Loucy (cell line): ENCODE data around the gene ZNF394.
"Not testable (repeated sequence)": the region's sequence is repeated elsewhere in the genome, so short reads cannot be mapped to it uniquely, and the experiment has no call there.

Experiments
- H2AFZ ChIP-seq: fragments of 200-600 bp; sonication (generic); 2 replicates; pipeline ENCODE4 v1.6.0; 2016; ENCODE audit warnings: antibody characterized with exemption, mild to moderate bottlenecking, low read length, moderate library complexity
- H3F3A ChIP-seq: fragments of 200-600 bp; 2 replicates; pipeline ENCODE4 v1.6.0; 2016; ENCODE audit warnings: antibody characterized with exemption, low read depth, mild to moderate bottlenecking
- H3K27me3 ChIP-seq: fragments of 200-600 bp; sonication (generic); 2 replicates; pipeline ENCODE4 v1.6.1; 2014; ENCODE audit warnings: low read length, mild to moderate bottlenecking; ENCODE audit not compliant: insufficient read depth, poor library complexity, severe bottlenecking
- H3K36me3 ChIP-seq: fragments of 200-600 bp; sonication (generic); 2 replicates; pipeline ENCODE4 v1.6.1; 2016; ENCODE audit warnings: low read length; ENCODE audit not compliant: insufficient read depth
- H3K4me1 ChIP-seq: fragments of 200-600 bp; sonication (generic); 2 replicates; pipeline ENCODE4 v1.5.1; 2014; ENCODE audit warnings: low read length, mild to moderate bottlenecking; ENCODE audit not compliant: insufficient read depth, poor library complexity, severe bottlenecking
- H3K4me2 ChIP-seq: fragments of 200-600 bp; sonication (generic); 2 replicates; pipeline ENCODE4 v1.6.0; 2014; ENCODE audit warnings: antibody characterized with exemption, low read length, low read depth, mild to moderate bottlenecking; ENCODE audit not compliant: poor library complexity, severe bottlenecking
- H3K4me3 ChIP-seq: fragments of 200-600 bp; sonication (generic); 2 replicates; pipeline ENCODE4 v1.5.1; 2014; ENCODE audit warnings: low read length, mild to moderate bottlenecking, mixed read lengths; ENCODE audit not compliant: poor library complexity, severe bottlenecking
- H3K79me2 ChIP-seq: fragments of 200-600 bp; sonication (generic); 2 replicates; pipeline ENCODE4 v1.6.1; 2014; ENCODE audit warnings: low read length; ENCODE audit not compliant: insufficient read depth
- H3K9ac ChIP-seq: fragments of 200-600 bp; sonication (generic); 2 replicates; pipeline ENCODE4 v1.6.0; 2014; ENCODE audit warnings: mild to moderate bottlenecking, low read depth, low read length, moderate library complexity; ENCODE audit not compliant: poor library complexity, severe bottlenecking
- H3K9me2 ChIP-seq: fragments of 200-600 bp; sonication (generic); replicated peaks from 2 replicates; pipeline ENCODE4 v1.6.1; 2016; ENCODE audit warnings: low read depth, low read length, mixed read lengths
- H3K9me3 ChIP-seq: fragments of 200-600 bp; sonication (generic); 2 replicates; pipeline ENCODE4 v1.6.1; 2014; ENCODE audit warnings: mild to moderate bottlenecking, antibody characterized with exemption, low read length, low read depth; ENCODE audit not compliant: insufficient read depth
- H4K20me1 ChIP-seq: fragments of 200-600 bp; sonication (generic); 2 replicates; pipeline ENCODE4 v1.6.0; 2014; ENCODE audit warnings: antibody characterized with exemption, low read length, mild to moderate bottlenecking; ENCODE audit not compliant: insufficient read depth, poor library complexity, severe bottlenecking
- CTCF ChIP-seq: fragments of 200-600 bp; sonication (generic); conservative IDR thresholded peaks from 2 replicates; pipeline ENCODE4 v1.5.1; 2014; ENCODE audit warnings: mild to moderate bottlenecking, antibody characterized with exemption, low read length
- EZH2phosphoT487 ChIP-seq: fragments of 200-600 bp; IDR thresholded peaks from 2 replicates; pipeline ENCODE4 v1.6.1; 2018; ENCODE audit warnings: antibody characterized with exemption, mild to moderate bottlenecking, moderate library complexity, borderline replicate concordance

Gene ZNF394

GRCh38 chr7:99499721-99500636 is at the start of gene ZNF394:
ZNF394 (minus strand) TSS chr7:99500281; CDS start chr7:99500093, 188 bp downstream.
- no peaks in the 10 kb centered on the region for H3K9me3 ChIP-seq
- H3K36me3 ChIP-seq = no peaks in the 10 kb centered on the region; the same call in 1 of the 2 replicates
- peak within 1 kb of the TSS; percentile 97 for H2AFZ ChIP-seq
- peak within 1 kb of the TSS; percentile 99 for H3K4me3 ChIP-seq
- H3K4me1 ChIP-seq = peaks cover 21% of the 10 kb centered on the region
- peak within 1 kb of the TSS; percentile 91 for H3K9ac ChIP-seq
- peaks cover 32% of the 10 kb centered on the region for H4K20me1 ChIP-seq
- peak within 1 kb of the TSS; percentile 90 for H3K4me2 ChIP-seq
- H3K9me2 ChIP-seq = no peaks in the 10 kb centered on the region
- TF ChIP-seq CTCF = no peak
- no peak for TF ChIP-seq EZH2phosphoT487
- no peaks in the 10 kb centered on the region for H3F3A ChIP-seq
- H3K27me3 ChIP-seq = no peaks in the 10 kb centered on the region
- H3K79me2 ChIP-seq = peaks cover 58% of the 10 kb centered on the region

- not testable (repeated sequence) for H2AFZ ChIP-seq, H3K9ac ChIP-seq, H3K4me2 ChIP-seq, H3K9me3 ChIP-seq, H3K9me2 ChIP-seq, H3K4me3 ChIP-seq, H3F3A ChIP-seq, H3K27me3 ChIP-seq, H4K20me1 ChIP-seq, H3K36me3 ChIP-seq
- Histone ChIP-seq H3K4me1 (peaks cover 14% of the 10 kb centered on the region), H3K79me2 (peaks cover 16% of the 10 kb centered on the region)
These were observed 49.5 kb upstream of the ZNF394 start for GRCh38 chr7:99549545-99549944.

GRCh38 chr7:99545308-99545707 is 45.2 kb upstream of the ZNF394 start:
- H3K36me3 ChIP-seq, H3K27me3 ChIP-seq, H3K79me2 ChIP-seq, H2AFZ ChIP-seq, H3K4me2 ChIP-seq, H3K9me2 ChIP-seq, H3K9me3 ChIP-seq, H3K9ac ChIP-seq, H3F3A ChIP-seq, H3K4me3 ChIP-seq, H3K4me1 ChIP-seq, H4K20me1 ChIP-seq: not testable (repeated sequence)

- no peak overlapping the region for H2AFZ ChIP-seq
- H3K9ac ChIP-seq = no peak overlapping the region
- H3K4me1 ChIP-seq = no peaks in the 10 kb centered on the region
- no peak overlapping the region for H3K4me2 ChIP-seq
- no peaks in the 10 kb centered on the region for H3F3A ChIP-seq
- TF ChIP-seq CTCF (no peak), EZH2phosphoT487 (no peak)
- H3K27me3 ChIP-seq = no peaks in the 10 kb centered on the region
- no peaks in the 10 kb centered on the region for H3K79me2 ChIP-seq
- H3K36me3 ChIP-seq = no peaks in the 10 kb centered on the region
- H3K9me3 ChIP-seq = peaks cover 6% of the 10 kb centered on the region; the same call in 1 of the 2 replicates
- H3K9me2 ChIP-seq = no peaks in the 10 kb centered on the region
- no peaks in the 10 kb centered on the region for H4K20me1 ChIP-seq
- no peak overlapping the region for H3K4me3 ChIP-seq
These were observed 43.8 kb upstream of the ZNF394 start for GRCh38 chr7:99543916-99544315.
